CD8-positive, alpha-beta memory T cell (primary cell): ENCODE results near the gene CPLX3. TPM values are rescaled to one million over a fixed set of nuclear protein-coding genes. Genes with fewer than 3 reads are reported as not detected.

Experiments used
- CTCF ChIA-PET: fragments of 350-600 bp; sonication (Branson Sonifier 250); formaldehyde crosslinking; loops from one replicate; lab custom pipeline; 2021; ENCODE audit warnings: antibody characterized with exemption; lab: Charles Lee
- POLR2A ChIA-PET: fragments of 350-600 bp; sonication (Branson Sonifier 250); formaldehyde crosslinking; loops from one replicate; lab custom pipeline; 2021; ENCODE audit warnings: antibody characterized with exemption; lab: Charles Lee
- DNase-seq, 5 donors: peaks; one replicate each; pipeline versions ENCODE4 v3.0.0 to v3.0.0-alpha.2; 2020 to 2022; ENCODE audit warnings: mixed read lengths in 1 of 5
- H3K27ac ChIP-seq: one replicate; pipeline ENCODE4 v1.7.0; 2013; ENCODE audit warnings: low read depth, mild to moderate bottlenecking, low read length, moderate library complexity
- H3K27me3 ChIP-seq: 2 replicates; pipeline ENCODE4 v1.7.0; 2013; ENCODE audit warnings: low read length, mild to moderate bottlenecking; ENCODE audit not compliant: insufficient read depth, poor library complexity, severe bottlenecking
- H3K36me3 ChIP-seq: 2 replicates; pipeline ENCODE4 v1.7.0; 2013; ENCODE audit warnings: mild to moderate bottlenecking, low read length, moderate library complexity; ENCODE audit not compliant: insufficient read depth
- H3K4me1 ChIP-seq: 2 replicates; pipeline ENCODE4 v1.7.0; 2013; ENCODE audit warnings: mild to moderate bottlenecking, low read length, moderate library complexity; ENCODE audit not compliant: insufficient read depth
- H3K4me3 ChIP-seq: 2 replicates; pipeline ENCODE4 v1.7.0; 2013; ENCODE audit warnings: mild to moderate bottlenecking, low read length
- H3K9me3 ChIP-seq: 2 replicates; pipeline ENCODE4 v1.7.0; 2013; ENCODE audit warnings: mild to moderate bottlenecking, low read length
- H3K27ac Mint-ChIP-seq, 8 donors: one replicate each; pipeline ENCODE4 v1.8.0; 2020 to 2021; ENCODE audit warnings: mixed read lengths in 8 of 8, mild to moderate bottlenecking in 6 of 8, inconsistent platforms in 3 of 8, moderate library complexity in 3 of 8
- H3K27me3 Mint-ChIP-seq, 2 donors: one replicate each; pipeline ENCODE4 v1.8.0; 2020 to 2021; ENCODE audit warnings: mixed read lengths in 2 of 2, mild to moderate bottlenecking in 1 of 2, moderate library complexity in 1 of 2
- H3K36me3 Mint-ChIP-seq, 3 donors: one replicate each; pipeline ENCODE4 v1.8.0; 2020 to 2021; ENCODE audit warnings: mixed read lengths in 3 of 3, inconsistent platforms in 1 of 3, mild to moderate bottlenecking in 1 of 3
- H3K4me1 Mint-ChIP-seq, 3 donors: one replicate each; pipeline ENCODE4 v1.8.0; 2020 to 2021; ENCODE audit warnings: mixed read lengths in 3 of 3, inconsistent platforms in 1 of 3, mild to moderate bottlenecking in 1 of 3
- H3K4me3 Mint-ChIP-seq, 7 donors: one replicate each; pipeline ENCODE4 v1.8.0; 2020 to 2021; ENCODE audit warnings: mixed read lengths in 7 of 7, mild to moderate bottlenecking in 6 of 7, moderate library complexity in 4 of 7, inconsistent platforms in 2 of 7
- H3K9me3 Mint-ChIP-seq, 5 donors: one replicate each; pipeline ENCODE4 v1.8.0; 2020 to 2022; ENCODE audit warnings: mixed read lengths in 5 of 5, mild to moderate bottlenecking in 3 of 5, moderate library complexity in 2 of 5, inconsistent platforms in 1 of 5
- polyA plus RNA-seq: library from polyadenylated mRNA; unstranded; fragments of 300-500 nt; fragmentation: Illumina TruSeq; gene quantifications from one replicate; pipeline ENCODE4 v1.2.3, GENCODE V29; 2021
- total RNA-seq, 2 experiments: library from RNA; stranded (reverse); gene quantifications; one replicate each; pipeline ENCODE4 v1.2.3, GENCODE V29; 2021

Gene CPLX3
- total and polyA plus RNA-seq, 3 experiments from 2014 or later: not detected

GRCh38 chr15:74855857-74856256 is 29.4 kb downstream of the CPLX3 start:
- ChIA-PET CTCF (interaction anchor here (0.6 to 1.4 kb wide), 4 partner anchors 14 to 85 kb away, joined by 3 to 4 read pairs (median 4); no protein-coding TSS in a partner anchor), POLR2A (no interaction called here)
- no peaks in the 10 kb centered on the region for H3K27me3 ChIP-seq
- Mint-ChIP-seq H3K9me3 (no peaks in the 10 kb centered on the region), H3K27me3 (no peaks in the 10 kb centered on the region), H3K4me1 (peaks cover 32 to 37% (median 34%) of the 10 kb centered on the region in 3 donors), H3K36me3 (peaks cover 0 to 58% (median 6%) of the 10 kb centered on the region in 3 donors), H3K27ac (peak overlapping the region in 7 of 8 donors; percentile 51 to 88 (median 79)), H3K4me3 (no peak overlapping the region)
- peaks cover 44% of the 10 kb centered on the region for H3K36me3 ChIP-seq
- H3K27ac ChIP-seq: no peak overlapping the region
- H3K4me1 ChIP-seq: peaks cover 35% of the 10 kb centered on the region
- no peak overlapping the region for H3K4me3 ChIP-seq
- no peaks in the 10 kb centered on the region for H3K9me3 ChIP-seq
- DNase-seq: no peak

- Mint-ChIP-seq H3K36me3 (peaks cover 0 to 54% (median 6%) of the 10 kb centered on the region in 3 donors), H3K4me3 (peak overlapping the region in 1 of 7 donors; percentile 18), H3K27ac (peak overlapping the region in 7 of 8 donors; percentile 70 to 90 (median 76)), H3K9me3 (no peaks in the 10 kb centered on the region), H3K4me1 (peaks cover 32 to 42% (median 37%) of the 10 kb centered on the region in 3 donors), H3K27me3 (no peaks in the 10 kb centered on the region)
- Histone ChIP-seq H3K4me3 (no peak overlapping the region), H3K36me3 (peaks cover 38% of the 10 kb centered on the region), H3K4me1 (peaks cover 35% of the 10 kb centered on the region), H3K27ac (no peak overlapping the region), H3K9me3 (no peaks in the 10 kb centered on the region), H3K27me3 (no peaks in the 10 kb centered on the region)
- DNase-seq: no peak
- ChIA-PET CTCF (interaction anchor here (0.6 to 1.4 kb wide), 3 partner anchors 36 to 85 kb away, joined by 3 to 4 read pairs (median 3); no protein-coding TSS in a partner anchor), POLR2A (no interaction called here)
Measured at GRCh38 chr15:74856537-74856936, 30.1 kb downstream of the CPLX3 start.

GRCh38 chr15:74857082-74857655 is 30.7 kb downstream of the CPLX3 start:
- Mint-ChIP-seq H3K27ac (peak overlapping the region; percentile 70 to 96 (median 87)), H3K27me3 (no peaks in the 10 kb centered on the region), H3K36me3 (peaks cover 0 to 48% (median 6%) of the 10 kb centered on the region in 3 donors), H3K9me3 (no peaks in the 10 kb centered on the region), H3K4me1 (peaks cover 32 to 42% (median 37%) of the 10 kb centered on the region in 3 donors), H3K4me3 (peak overlapping the region in 3 of 7 donors; percentile 33 to 66 (median 45))
- Histone ChIP-seq H3K27me3 (no peaks in the 10 kb centered on the region), H3K4me3 (no peak overlapping the region), H3K36me3 (peaks cover 32% of the 10 kb centered on the region), H3K4me1 (peaks cover 35% of the 10 kb centered on the region), H3K9me3 (no peaks in the 10 kb centered on the region), H3K27ac (no peak overlapping the region)
- no peak for DNase-seq
- CTCF ChIA-PET: interaction anchor here (0.9 to 1.4 kb wide), 3 partner anchors 17 to 86 kb away, joined by 3 read pairs; no protein-coding TSS in a partner anchor
- POLR2A ChIA-PET: no interaction called here

DNA sequence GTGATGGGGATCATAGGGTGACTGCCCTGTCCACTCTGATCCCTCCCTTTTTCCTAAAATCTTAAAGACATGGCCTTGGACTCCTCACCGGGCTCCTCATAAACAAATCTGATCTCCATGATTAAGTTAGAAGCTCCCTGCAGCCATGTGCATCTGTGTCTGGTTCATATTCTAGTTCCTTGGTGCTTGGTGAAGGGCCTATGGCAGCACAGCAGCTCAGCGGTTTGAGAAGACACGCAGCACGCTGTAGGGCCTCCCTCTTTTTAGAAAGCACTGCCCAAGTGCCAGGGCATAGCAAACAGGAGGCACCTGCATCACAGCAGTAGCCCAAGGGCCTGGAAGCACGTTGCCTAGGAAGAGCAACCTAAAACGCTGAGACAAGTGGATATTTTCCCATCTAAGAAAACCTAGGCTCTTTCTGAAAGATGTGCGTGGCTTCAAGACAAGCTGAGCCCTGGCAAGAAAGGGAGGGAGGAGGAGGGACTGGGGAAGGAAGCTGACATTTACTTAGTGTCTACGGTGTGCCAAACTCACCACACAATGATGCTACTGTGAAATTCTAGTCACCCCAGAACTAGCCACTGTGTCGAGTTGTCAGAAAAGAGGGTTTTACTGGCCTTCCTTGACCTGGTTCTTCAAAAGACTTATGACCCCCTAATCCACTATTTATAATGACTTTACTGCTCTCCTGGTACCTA is 31.4 kb downstream of the CPLX3 start:
- H3K27ac ChIP-seq: no peak overlapping the region

DNA sequence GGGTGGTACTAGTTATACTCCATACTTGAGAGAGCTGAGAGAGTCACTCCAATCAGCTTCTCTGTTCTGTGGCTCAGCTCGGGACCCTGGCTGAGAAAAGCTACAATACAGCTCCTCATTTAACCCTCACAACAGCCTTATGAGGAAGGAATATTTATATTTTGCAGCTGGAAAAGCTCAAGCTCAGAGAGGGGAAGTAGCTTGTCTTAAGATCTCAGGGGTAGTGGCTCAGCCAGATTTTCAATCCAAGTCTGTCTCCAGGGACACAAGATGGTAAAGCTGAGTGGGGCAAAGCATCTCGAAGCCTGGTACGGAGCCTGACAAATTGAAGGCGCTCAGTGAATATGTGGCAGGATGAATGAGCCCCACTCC is 31.9 kb downstream of the CPLX3 start:
- H3K36me3 ChIP-seq: peaks cover 21% of the 10 kb centered on the region
- no peaks in the 10 kb centered on the region for H3K27me3 ChIP-seq
- peaks cover 33 to 46% (median 37%) of the 10 kb centered on the region in 3 donors for H3K4me1 Mint-ChIP-seq
- H3K27ac Mint-ChIP-seq: peak overlapping the region; percentile 41 to 96 (median 84)
- peak overlapping the region in 5 of 7 donors; percentile 0 to 68 (median 45) for H3K4me3 Mint-ChIP-seq
- H3K9me3 Mint-ChIP-seq: no peaks in the 10 kb centered on the region
- no peak overlapping the region for H3K4me3 ChIP-seq
- H3K9me3 ChIP-seq: no peaks in the 10 kb centered on the region
- H3K27ac ChIP-seq: no peak overlapping the region
- ChIA-PET POLR2A (no interaction called here), CTCF (interaction anchor here (0.7 to 2.4 kb wide), 10 partner anchors 10 to 88 kb away, joined by 3 to 13 read pairs (median 4); partner anchors contain the start of gene CPLX3)
- H3K27me3 Mint-ChIP-seq: no peaks in the 10 kb centered on the region
- peaks cover 37% of the 10 kb centered on the region for H3K4me1 ChIP-seq
- DNase-seq: no peak
- H3K36me3 Mint-ChIP-seq: peaks cover 0 to 36% (median 3%) of the 10 kb centered on the region in 3 donors

More for the DNA sequence above, 31.4 kb downstream of the CPLX3 start:
- Histone ChIP-seq H3K36me3 (peaks cover 26% of the 10 kb centered on the region), H3K4me3 (no peak overlapping the region), H3K27me3 (no peaks in the 10 kb centered on the region), H3K4me1 (peaks cover 35% of the 10 kb centered on the region), H3K9me3 (no peaks in the 10 kb centered on the region)
- DNase-seq: no peak
- ChIA-PET POLR2A (no interaction called here), CTCF (interaction anchor here (0.7 to 2.4 kb wide), 8 partner anchors 10 to 81 kb away, joined by 3 to 13 read pairs (median 5); no protein-coding TSS in a partner anchor)
- H3K4me3 Mint-ChIP-seq: peak overlapping the region in 5 of 7 donors; percentile 0 to 68 (median 45)
- peak overlapping the region; percentile 70 to 96 (median 87) for H3K27ac Mint-ChIP-seq
- H3K9me3 Mint-ChIP-seq: no peaks in the 10 kb centered on the region
- H3K4me1 Mint-ChIP-seq: peaks cover 32 to 43% (median 37%) of the 10 kb centered on the region in 3 donors
- H3K27me3 Mint-ChIP-seq: no peaks in the 10 kb centered on the region
- peaks cover 0 to 41% (median 4%) of the 10 kb centered on the region in 3 donors for H3K36me3 Mint-ChIP-seq

GRCh38 chr15:74863239-74864056 is 37.0 kb downstream of the CPLX3 start:
- Histone ChIP-seq H3K27me3 (no peaks in the 10 kb centered on the region), H3K36me3 (no peaks in the 10 kb centered on the region), H3K27ac (no peak overlapping the region), H3K4me1 (peaks cover 62% of the 10 kb centered on the region), H3K4me3 (no peak overlapping the region), H3K9me3 (no peaks in the 10 kb centered on the region)
- Mint-ChIP-seq H3K9me3 (no peaks in the 10 kb centered on the region), H3K4me3 (peak overlapping the region in 3 of 7 donors; percentile 33 to 70 (median 42)), H3K36me3 (peaks cover 4 to 45% (median 10%) of the 10 kb centered on the region in 3 donors), H3K27ac (peak overlapping the region; percentile 1 to 87 (median 74)), H3K4me1 (peaks cover 57 to 67% (median 61%) of the 10 kb centered on the region in 3 donors), H3K27me3 (peaks cover 0 to 1% of the 10 kb centered on the region in 2 donors)
- ChIA-PET POLR2A (interaction anchor here (0.7 to 0.8 kb wide), 2 partner anchors 28 to 30 kb away, joined by 3 to 6 read pairs; no protein-coding TSS in a partner anchor), CTCF (no interaction called here)
- DNase-seq: no peak

DNA sequence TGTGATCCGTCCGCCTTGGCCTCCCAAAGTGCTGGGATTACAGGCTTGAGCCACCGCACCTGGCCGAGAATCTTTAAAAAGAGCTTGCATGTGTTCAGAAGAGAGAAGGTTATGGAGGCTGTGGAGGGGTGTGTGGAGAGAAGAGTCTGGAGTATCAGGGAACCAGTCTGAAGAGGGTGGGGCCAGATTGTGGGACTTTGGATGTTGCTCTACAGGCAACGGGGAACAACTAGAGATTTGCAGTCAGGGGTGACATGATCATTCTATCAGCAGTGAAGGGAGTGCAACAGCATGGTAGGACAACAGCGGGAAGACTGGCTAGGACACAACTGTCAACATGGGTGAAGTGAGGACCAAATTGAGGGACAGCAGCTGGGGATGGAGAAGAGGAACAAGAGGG is 37.9 kb downstream of the CPLX3 start:
- H3K36me3 ChIP-seq: no peaks in the 10 kb centered on the region
- H3K9me3 ChIP-seq: no peaks in the 10 kb centered on the region
- Mint-ChIP-seq H3K36me3 (peaks cover 4 to 45% (median 10%) of the 10 kb centered on the region in 3 donors), H3K4me3 (peak overlapping the region in 5 of 7 donors; percentile 7 to 55 (median 14)), H3K4me1 (peaks cover 54 to 70% (median 62%) of the 10 kb centered on the region in 3 donors), H3K9me3 (no peaks in the 10 kb centered on the region), H3K27me3 (peaks cover 0 to 1% of the 10 kb centered on the region in 2 donors), H3K27ac (peak overlapping the region; percentile 40 to 88 (median 73))
- ChIA-PET CTCF (no interaction called here), POLR2A (interaction anchor here (0.6 to 0.8 kb wide), 2 partner anchors 29 to 248 kb away, joined by 5 to 6 read pairs; no protein-coding TSS in a partner anchor)
- H3K27me3 ChIP-seq: no peaks in the 10 kb centered on the region
- H3K4me1 ChIP-seq: peaks cover 65% of the 10 kb centered on the region
- DNase-seq: no peak
- no peak overlapping the region for H3K27ac ChIP-seq
- H3K4me3 ChIP-seq: no peak overlapping the region
